ENCODE results near the gene BET1.

Gene BET1

GRCh38 chr7:94041529-94041928 is 37.4 kb upstream of the BET1 start:
- no peak; the same call in 2 of the 3 replicates for ATAC-seq
- TF ChIP-seq GLIS3 (CRISPR knock-in tag; IDR thresholded peaks at IDR 0.05), result no peak
- TF ChIP-seq CSDC2 (CRISPR knock-in tag; IDR thresholded peaks at IDR 0.05), result no peak
- TF ChIP-seq ZFP30 (CRISPR knock-in tag; IDR thresholded peaks at IDR 0.05), result no peak
- TF ChIP-seq ZC3H10 (CRISPR knock-in tag; IDR thresholded peaks at IDR 0.05), result no peak
- no peak for TF ChIP-seq PPARA (CRISPR knock-in tag; IDR thresholded peaks at IDR 0.05; ENCODE audit: borderline replicate concordance)
- no peak for TF ChIP-seq CREB5 (CRISPR knock-in tag; IDR thresholded peaks at IDR 0.05; ENCODE audit: low read depth)
- TF ChIP-seq ZNF70 (CRISPR knock-in tag; IDR thresholded peaks at IDR 0.05), result no peak

- TF ChIP-seq GLIS3 (CRISPR knock-in tag; IDR thresholded peaks at IDR 0.05) (no peak), ZNF70 (CRISPR knock-in tag; IDR thresholded peaks at IDR 0.05) (no peak), ZC3H10 (CRISPR knock-in tag; IDR thresholded peaks at IDR 0.05) (no peak), ARNTL (CRISPR knock-in tag; IDR thresholded peaks at IDR 0.05; ENCODE audit: borderline replicate concordance, low read depth) (no peak), PATZ1 (CRISPR knock-in tag; IDR thresholded peaks at IDR 0.05; ENCODE audit: borderline replicate concordance) (no peak), ZNF8 (CRISPR knock-in tag; IDR thresholded peaks at IDR 0.05) (no peak), PPARA (CRISPR knock-in tag; IDR thresholded peaks at IDR 0.05; ENCODE audit: borderline replicate concordance) (no peak), CSDC2 (CRISPR knock-in tag; IDR thresholded peaks at IDR 0.05) (no peak), OSR1 (CRISPR knock-in tag; IDR thresholded peaks at IDR 0.05) (no peak), ZFP30 (CRISPR knock-in tag; IDR thresholded peaks at IDR 0.05) (no peak), RARB (CRISPR knock-in tag; IDR thresholded peaks at IDR 0.05) (no peak)
- no peak for ATAC-seq
Observed at GRCh38 chr7:94040254-94040653, 36.1 kb upstream of the BET1 start.

- TF ChIP-seq ARNTL (CRISPR knock-in tag; IDR thresholded peaks at IDR 0.05; ENCODE audit: borderline replicate concordance, low read depth), result no peak
- TF ChIP-seq TSHZ2 (CRISPR knock-in tag; IDR thresholded peaks at IDR 0.05), result no peak
- no peak for TF ChIP-seq GLIS3 (CRISPR knock-in tag; IDR thresholded peaks at IDR 0.05)
- TF ChIP-seq CREB5 (CRISPR knock-in tag; IDR thresholded peaks at IDR 0.05; ENCODE audit: low read depth), result no peak
- no peak for TF ChIP-seq ZNF8 (CRISPR knock-in tag; IDR thresholded peaks at IDR 0.05)
- TF ChIP-seq ZNF70 (CRISPR knock-in tag; IDR thresholded peaks at IDR 0.05), result no peak
- no peak for TF ChIP-seq BACH2 (CRISPR knock-in tag; IDR thresholded peaks at IDR 0.05; ENCODE audit: borderline replicate concordance)
- no peak for TF ChIP-seq SNAI2 (CRISPR knock-in tag; IDR thresholded peaks at IDR 0.05)
- TF ChIP-seq CSDC2 (CRISPR knock-in tag; IDR thresholded peaks at IDR 0.05), result no peak
- TF ChIP-seq ZFP3 (CRISPR knock-in tag; IDR thresholded peaks at IDR 0.05), result no peak
- TF ChIP-seq TCF4 (CRISPR knock-in tag; IDR thresholded peaks at IDR 0.05; ENCODE audit: borderline replicate concordance), result no peak
- TF ChIP-seq PATZ1 (CRISPR knock-in tag; IDR thresholded peaks at IDR 0.05; ENCODE audit: borderline replicate concordance), result no peak
Observed at GRCh38 chr7:94039368-94040035, 35.3 kb upstream of the BET1 start.

GRCh38 chr7:94031865-94032264 is 27.7 kb upstream of the BET1 start:
- TF ChIP-seq SNAI2 (CRISPR knock-in tag; IDR thresholded peaks at IDR 0.05), result no peak
- TF ChIP-seq GLIS3 (CRISPR knock-in tag; IDR thresholded peaks at IDR 0.05), result no peak
- no peak for TF ChIP-seq OSR1 (CRISPR knock-in tag; IDR thresholded peaks at IDR 0.05)
- no peak for TF ChIP-seq POU6F1 (CRISPR knock-in tag; IDR thresholded peaks at IDR 0.05; ENCODE audit: borderline replicate concordance, low read depth)
- TF ChIP-seq CSRNP3 (CRISPR knock-in tag; IDR thresholded peaks at IDR 0.05), result no peak

More at GRCh38 chr7:94039368-94040035, 35.3 kb upstream of the BET1 start:
- ATAC-seq, result no peak

More at GRCh38 chr7:94031865-94032264, 27.7 kb upstream of the BET1 start:
- ATAC-seq, result no peak
